ENCODE measurements around the gene MAPK9. TPM values are rescaled to one million over a fixed set of nuclear protein-coding genes. Genes with fewer than 3 reads are reported as not detected.

The MAPK9 gene
- total RNA-seq, 2 donors from 2014 or later, result 46.4 to 50.2 TPM

- Histone ChIP-seq H3K27me3 (no peaks in the 10 kb centered on the region), H3K9me3 (no peaks in the 10 kb centered on the region), H3K4me1 (no peaks in the 10 kb centered on the region), H3K9ac (ENCODE audit: low read depth in 2 of 2, low read length in 2 of 2) (no peak overlapping the region), H3K27ac (no peak overlapping the region), H3K36me3 (no peaks in the 10 kb centered on the region), H3K4me3 (no peak overlapping the region)
- no peak for DNase-seq
- no peak for TF ChIP-seq CTCF (IDR thresholded peaks at IDR 0.05)
- intact Hi-C loops (cut with DNase I), result no loop called here
Observed at GRCh38 chr5:180233729-180234128, 58.2 kb downstream of the MAPK9 start.

GRCh38 chr5:180230017-180230416 is 61.9 kb downstream of the MAPK9 start:
- no peaks in the 10 kb centered on the region for H3K4me1 ChIP-seq
- no peaks in the 10 kb centered on the region for H3K36me3 ChIP-seq
- H3K27ac ChIP-seq, result no peak overlapping the region
- no peaks in the 10 kb centered on the region for H3K27me3 ChIP-seq
- no peak overlapping the region for H3K4me3 ChIP-seq
- intact Hi-C loops (cut with DNase I), result no loop called here
- DNase-seq, result no peak
- no peaks in the 10 kb centered on the region for H3K9me3 ChIP-seq
- no peak for TF ChIP-seq CTCF (IDR thresholded peaks at IDR 0.05)
- H3K9ac ChIP-seq (ENCODE audit: low read depth in 2 of 2, low read length in 2 of 2), result no peak overlapping the region

DNA sequence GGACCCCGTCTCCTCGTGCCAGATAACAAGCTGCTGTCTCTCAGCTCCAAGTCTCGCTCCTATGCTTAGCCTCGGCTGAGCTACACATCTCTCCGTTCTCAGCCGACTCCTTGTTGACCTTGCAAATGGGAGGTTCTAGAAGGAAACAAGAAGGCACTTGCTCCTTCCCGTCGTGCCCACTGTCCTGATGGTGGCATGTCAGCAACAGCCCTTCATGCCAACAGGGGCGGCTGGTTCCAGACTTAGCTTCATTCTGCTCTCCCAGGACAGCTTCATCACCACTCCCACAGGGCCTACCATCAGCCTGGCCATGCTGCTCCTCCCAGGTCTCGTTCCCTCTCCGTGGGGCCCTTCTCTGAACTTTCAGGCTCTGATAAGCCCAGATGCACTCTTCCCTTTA is 69.8 kb downstream of the MAPK9 start:
- no peak for TF ChIP-seq CTCF (IDR thresholded peaks at IDR 0.05)
- H3K36me3 ChIP-seq, result no peaks in the 10 kb centered on the region
- intact Hi-C loops (cut with DNase I), result no loop called here
- H3K4me1 ChIP-seq, result no peaks in the 10 kb centered on the region
- DNase-seq, result no peak
- no peak overlapping the region for H3K4me3 ChIP-seq
- H3K9ac ChIP-seq (ENCODE audit: low read depth in 2 of 2, low read length in 2 of 2), result no peak overlapping the region
- H3K27ac ChIP-seq, result no peak overlapping the region
- H3K27me3 ChIP-seq, result no peaks in the 10 kb centered on the region
- H3K9me3 ChIP-seq, result no peaks in the 10 kb centered on the region

DNA sequence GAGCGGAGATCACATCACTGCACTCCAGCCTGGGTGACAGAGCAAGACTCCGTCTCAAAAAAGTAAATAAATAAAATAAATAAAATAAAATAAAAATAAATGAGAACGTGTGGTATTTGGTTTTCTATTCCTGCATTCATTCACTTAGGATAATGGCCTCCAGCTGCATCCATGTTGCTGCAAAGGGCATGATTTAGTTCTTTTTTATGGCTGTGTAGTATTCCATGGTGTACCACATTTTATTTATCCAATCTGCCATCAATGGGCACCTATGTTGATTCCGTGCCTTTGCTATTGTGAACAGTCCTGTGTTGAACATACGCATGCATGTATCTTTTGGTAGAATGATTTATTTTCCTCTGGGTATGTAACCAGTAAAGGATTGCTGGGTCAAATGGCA is 74.1 kb downstream of the MAPK9 start:
- no peak overlapping the region for H3K9ac ChIP-seq (ENCODE audit: low read depth in 2 of 2, low read length in 2 of 2)
- no peak for DNase-seq
- no peak for TF ChIP-seq CTCF (IDR thresholded peaks at IDR 0.05)
- intact Hi-C loops (cut with DNase I), result no loop called here
- H3K9me3 ChIP-seq, result no peaks in the 10 kb centered on the region
- H3K36me3 ChIP-seq, result no peaks in the 10 kb centered on the region
- no peak overlapping the region for H3K27ac ChIP-seq
- no peaks in the 10 kb centered on the region for H3K4me1 ChIP-seq
- no peaks in the 10 kb centered on the region for H3K27me3 ChIP-seq
- H3K4me3 ChIP-seq, result no peak overlapping the region

DNA sequence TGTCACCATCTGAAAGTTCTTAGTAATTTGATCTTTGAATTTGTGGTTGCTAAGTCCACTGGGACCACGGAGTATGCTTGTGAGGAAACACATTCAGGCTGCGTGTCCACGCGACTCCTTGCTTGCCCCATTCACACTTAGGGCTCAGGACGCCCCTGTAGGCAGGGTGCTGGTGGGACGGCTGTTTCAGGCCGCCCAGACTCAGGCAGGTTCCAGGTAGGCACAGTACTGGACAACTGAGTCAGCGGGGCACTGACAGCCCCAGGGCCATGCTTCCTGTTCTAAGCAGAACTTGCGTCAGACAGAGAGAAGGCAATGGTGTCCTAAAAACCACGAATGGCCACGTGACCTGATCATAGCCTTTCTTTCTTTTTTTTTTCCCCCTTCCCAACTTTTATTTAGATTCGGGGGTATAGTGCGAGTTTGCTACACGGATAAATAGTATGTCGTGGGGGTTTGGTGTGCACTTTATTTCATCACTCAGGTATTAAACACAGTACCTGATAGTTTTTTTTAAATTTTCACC is 75.2 kb downstream of the MAPK9 start:
- Histone ChIP-seq H3K27me3 (no peaks in the 10 kb centered on the region), H3K36me3 (no peaks in the 10 kb centered on the region), H3K4me1 (no peaks in the 10 kb centered on the region), H3K4me3 (no peak overlapping the region), H3K27ac (no peak overlapping the region), H3K9ac (ENCODE audit: low read depth in 2 of 2, low read length in 2 of 2) (no peak overlapping the region), H3K9me3 (no peaks in the 10 kb centered on the region)
- no peak for DNase-seq
- no peak for TF ChIP-seq CTCF (IDR thresholded peaks at IDR 0.05)
- intact Hi-C loops (cut with DNase I), result no loop called here
